HEK293T (cell line): ENCODE measurements around the gene PI4KA.

Source experiments
- CTCF ChIA-PET: fragments of 350-600 bp; formaldehyde crosslinking; extraction: SDS; loops from one replicate; lab custom pipeline; 2021; ENCODE audit warnings: antibody characterized with exemption, inconsistent platforms; lab: Yijun Ruan, JAX
- POLR2A ChIA-PET: fragments of 350-600 bp; formaldehyde crosslinking; extraction: SDS; loops from one replicate; lab custom pipeline; 2020; ENCODE audit warnings: antibody characterized with exemption, inconsistent platforms; lab: Yijun Ruan, JAX
- DNase-seq: peaks from one replicate; pipeline ENCODE4 v3.0.0; 2012; ENCODE audit warnings: mixed read lengths; ENCODE audit errors: extremely low spot score
- ARNT ChIP-seq: fragments of 450-650 bp; IDR thresholded peaks from 2 replicates; pipeline ENCODE4 v1.6.1; 2017; ENCODE audit warnings: mild to moderate bottlenecking
- BHLHE40 ChIP-seq: fragments of 450-650 bp; IDR thresholded peaks from 2 replicates; pipeline ENCODE4 v1.6.1; 2016; ENCODE audit warnings: mild to moderate bottlenecking, moderate library complexity, borderline replicate concordance
- CTBP1 ChIP-seq: fragments of 450-650 bp; IDR thresholded peaks from 2 replicates; pipeline ENCODE4 v1.6.1; 2016; ENCODE audit warnings: borderline replicate concordance
- ELF4 ChIP-seq: fragments of 450-650 bp; IDR thresholded peaks from 2 replicates; pipeline ENCODE4 v1.6.1; 2017; ENCODE audit warnings: antibody characterized with exemption
- FOXA1 ChIP-seq: fragments of 450-650 bp; IDR thresholded peaks from 2 replicates; pipeline ENCODE4 v1.6.1; 2016; ENCODE audit warnings: mild to moderate bottlenecking
- FOXK2 ChIP-seq: fragments of 450-650 bp; IDR thresholded peaks from 2 replicates; pipeline ENCODE4 v1.6.1; 2016; ENCODE audit warnings: mild to moderate bottlenecking
- FOXM1 ChIP-seq: fragments of 450-650 bp; IDR thresholded peaks from 2 replicates; pipeline ENCODE4 v1.6.1; 2017; ENCODE audit warnings: mild to moderate bottlenecking, borderline replicate concordance
- HDGF ChIP-seq: fragments of 450-650 bp; IDR thresholded peaks from 2 replicates; pipeline ENCODE4 v1.6.1; 2017; ENCODE audit warnings: antibody characterized with exemption, borderline replicate concordance
- L3MBTL2 ChIP-seq: fragments of 450-650 bp; conservative IDR thresholded peaks from 2 replicates; pipeline ENCODE4 v1.6.1; 2016; ENCODE audit warnings: mild to moderate bottlenecking
- LEF1 ChIP-seq: fragments of 450-650 bp; IDR thresholded peaks from 2 replicates; pipeline ENCODE4 v1.6.1; 2017; ENCODE audit warnings: mild to moderate bottlenecking, borderline replicate concordance
- NFRKB ChIP-seq: fragments of 450-650 bp; IDR thresholded peaks from 2 replicates; pipeline ENCODE4 v1.6.1; 2016; ENCODE audit warnings: mild to moderate bottlenecking, moderate library complexity
- SP1 ChIP-seq: fragments of 450-650 bp; IDR thresholded peaks from 2 replicates; pipeline ENCODE4 v1.6.1; 2017
- SUZ12 ChIP-seq: fragments of 450-650 bp; IDR thresholded peaks from 2 replicates; pipeline ENCODE4 v1.6.1; 2016; ENCODE audit warnings: mild to moderate bottlenecking
- TARDBP ChIP-seq: fragments of 450-650 bp; IDR thresholded peaks from 2 replicates; pipeline ENCODE4 v1.6.1; 2016
- ZNF384 ChIP-seq: fragments of 450-650 bp; IDR thresholded peaks from 2 replicates; pipeline ENCODE4 v1.6.1; 2016
- TF ChIP-seq, protein P1 (sequence below): fragments of 450-650 bp; IDR thresholded peaks from 2 replicates; pipeline ENCODE4 v1.6.1; 2016

Gene PI4KA

DNA sequence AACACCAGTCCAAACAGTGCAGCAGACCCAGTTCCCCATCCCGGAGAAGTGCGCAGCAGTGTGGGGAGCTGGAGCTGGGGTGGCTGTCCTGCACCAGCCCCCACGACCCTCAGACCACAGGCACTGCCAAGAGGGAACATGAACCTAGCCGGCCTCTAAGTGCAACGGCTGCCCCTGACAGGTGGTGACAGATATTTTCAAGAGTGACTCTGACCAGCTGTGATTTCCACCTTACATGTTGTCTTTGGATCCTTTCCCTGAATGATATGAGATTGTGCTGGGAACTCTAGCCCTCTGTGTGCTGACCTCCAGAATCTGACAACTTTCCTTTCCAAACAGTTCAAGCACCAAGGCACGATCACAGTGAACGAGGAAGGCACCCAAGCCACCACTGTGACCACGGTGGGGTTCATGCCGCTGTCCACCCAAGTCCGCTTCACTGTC, 72.1 kb downstream of the PI4KA start:
- ChIA-PET POLR2A (no interaction called here), CTCF (no interaction called here)
- DNase-seq: no peak
- no peak for TF ChIP-seq LEF1
- no peak for TF ChIP-seq SUZ12
- no peak for TF ChIP-seq CTBP1
- TF ChIP-seq ZNF384: no peak
- TF ChIP-seq ARNT: no peak
- no peak for TF ChIP-seq TARDBP
- no peak for TF ChIP-seq NFRKB
- no peak for TF ChIP-seq FOXK2
- no peak for TF ChIP-seq HDGF
- TF ChIP-seq ELF4: no peak
- no peak for TF ChIP-seq FOXM1
- TF ChIP-seq, protein P1, sequence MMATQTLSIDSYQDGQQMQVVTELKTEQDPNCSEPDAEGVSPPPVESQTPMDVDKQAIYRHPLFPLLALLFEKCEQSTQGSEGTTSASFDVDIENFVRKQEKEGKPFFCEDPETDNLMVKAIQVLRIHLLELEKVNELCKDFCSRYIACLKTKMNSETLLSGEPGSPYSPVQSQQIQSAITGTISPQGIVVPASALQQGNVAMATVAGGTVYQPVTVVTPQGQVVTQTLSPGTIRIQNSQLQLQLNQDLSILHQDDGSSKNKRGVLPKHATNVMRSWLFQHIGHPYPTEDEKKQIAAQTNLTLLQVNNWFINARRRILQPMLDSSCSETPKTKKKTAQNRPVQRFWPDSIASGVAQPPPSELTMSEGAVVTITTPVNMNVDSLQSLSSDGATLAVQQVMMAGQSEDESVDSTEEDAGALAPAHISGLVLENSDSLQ: no peak
- TF ChIP-seq FOXA1: no peak
- TF ChIP-seq L3MBTL2: no peak
- no peak for TF ChIP-seq BHLHE40
- no peak for TF ChIP-seq SP1

- ChIA-PET CTCF (no interaction called here), POLR2A (no interaction called here)
- TF ChIP-seq FOXK2: no peak
- DNase-seq: no peak
Observed at GRCh38 chr22:20786048-20786447, 72.6 kb downstream of the PI4KA start.

GRCh38 chr22:20785415-20785814, 73.2 kb downstream of the PI4KA start:
- DNase-seq: no peak
- CTCF ChIA-PET: interaction anchor here (0.6 kb wide), 2 partner anchors 18 to 159 kb away, joined by 3 read pairs; no protein-coding TSS in a partner anchor
- TF ChIP-seq TARDBP (no peak), ZNF384 (no peak), NFRKB (no peak), FOXA1 (no peak), L3MBTL2 (no peak), CTBP1 (no peak), SUZ12 (no peak), FOXM1 (no peak), ELF4 (no peak), LEF1 (no peak), HDGF (no peak), SP1 (no peak), BHLHE40 (no peak)
- TF ChIP-seq, protein P1: no peak
- POLR2A ChIA-PET: no interaction called here

- TF ChIP-seq BHLHE40 (no peak), FOXM1 (no peak), LEF1 (no peak), FOXK2 (no peak), NFRKB (no peak), TARDBP (no peak), HDGF (no peak), ARNT (no peak), L3MBTL2 (no peak), ZNF384 (no peak), FOXA1 (no peak), ELF4 (no peak), SP1 (no peak), SUZ12 (no peak), CTBP1 (no peak)
- TF ChIP-seq, protein P1: no peak
- DNase-seq: peak; percentile 73
- ChIA-PET POLR2A (no interaction called here), CTCF (interaction anchor here (0.6 to 1.6 kb wide), 8 partner anchors 9 to 42 kb away, joined by 3 to 8 read pairs (median 4); partner anchors contain the start of gene SERPIND1)
Observed at GRCh38 chr22:20783844-20784723, 74.5 kb downstream of the PI4KA start.

GRCh38 chr22:20783300-20783673, 75.3 kb downstream of the PI4KA start:
- DNase-seq: no peak
- POLR2A ChIA-PET: no interaction called here
- no peak for TF ChIP-seq SP1
- TF ChIP-seq SUZ12: no peak
- no peak for TF ChIP-seq ZNF384
- no peak for TF ChIP-seq ARNT
- TF ChIP-seq, protein P1: no peak
- TF ChIP-seq CTBP1: no peak
- TF ChIP-seq BHLHE40: no peak
- CTCF ChIA-PET: interaction anchor here (1.0 to 1.6 kb wide), 4 partner anchors 9 to 27 kb away, joined by 3 to 4 read pairs (median 3); partner anchors contain the start of gene SERPIND1
